K562 (cell line): ENCODE results near the gene ARMC2. TPM values are rescaled to one million over a fixed set of nuclear protein-coding genes. Genes with fewer than 3 reads are reported as not detected.

Experiments used
- CTBP1 ChIP-seq: fragments of 450-650 bp; IDR thresholded peaks from 2 replicates; pipeline ENCODE4 v1.6.1; 2016; ENCODE audit warnings: borderline replicate concordance
- ELF4 ChIP-seq: fragments of 450-650 bp; formaldehyde crosslinking; IDR thresholded peaks from 2 replicates; pipeline ENCODE4 v1.4.0; 2022; ENCODE audit warnings: missing genetic modification characterization
- ETV6 ChIP-seq, 3 experiments: fragments of 150-350 bp in 1 of 3; sonication (generic) in 1 of 3; formaldehyde crosslinking in 1 of 3; IDR thresholded peaks; 2 replicates each; pipeline versions ENCODE4 v1.6.1 to v1.8.0; 2014 to 2022; ENCODE audit warnings: borderline replicate concordance in 2 of 3, low read depth in 2 of 3, antibody characterized with exemption in 1 of 3, low read length in 1 of 3, mild to moderate bottlenecking in 1 of 3, missing genetic modification reagents in 1 of 3
- GATAD2B ChIP-seq: fragments of 450-650 bp; IDR thresholded peaks from 2 replicates; pipeline ENCODE4 v1.6.1; 2017; ENCODE audit warnings: mild to moderate bottlenecking, borderline replicate concordance
- KAT7 ChIP-seq: sonication (generic); formaldehyde crosslinking; IDR thresholded peaks from 2 replicates; pipeline ENCODE4 v1.8.0; 2022; ENCODE audit warnings: missing genetic modification reagents, mild to moderate bottlenecking, borderline replicate concordance
- NRF1 ChIP-seq, 2 experiments: fragments of 450-650 bp; IDR thresholded peaks in 1 of 2; conservative IDR thresholded peaks in 1 of 2; 2 replicates each; pipeline ENCODE4 v1.6.1; 2014; ENCODE audit warnings: mild to moderate bottlenecking in 2 of 2
- POLR2B ChIP-seq: fragments of 450-650 bp; IDR thresholded peaks from 2 replicates; pipeline ENCODE4 v1.6.1; 2018; ENCODE audit warnings: low read depth; ENCODE audit not compliant: partially characterized antibody
- RCOR1 ChIP-seq, 2 experiments: IDR thresholded peaks; 2 replicates each; pipeline ENCODE4 v1.6.1; 2012; ENCODE audit warnings: low read depth in 2 of 2, low read length in 2 of 2, borderline replicate concordance in 1 of 2, improper control_type of control experiment in 1 of 2
- SAP30 ChIP-seq: fragments of 200-600 bp; sonication (generic); IDR thresholded peaks from 2 replicates; pipeline ENCODE4 v1.6.1; 2012; ENCODE audit warnings: borderline replicate concordance, low read depth, mild to moderate bottlenecking, moderate library complexity, low read length, control low read depth, inconsistent platforms; ENCODE audit not compliant: insufficient read depth, poor library complexity, severe bottlenecking
- SUPT5H ChIP-seq: fragments of 450-650 bp; IDR thresholded peaks from 2 replicates; pipeline ENCODE4 v1.6.1; 2016
- ZFX ChIP-seq: sonication (generic); formaldehyde crosslinking; IDR thresholded peaks from 2 replicates; pipeline ENCODE4 v1.8.0; 2022; ENCODE audit warnings: mild to moderate bottlenecking, missing genetic modification reagents, moderate library complexity
- ZNF3 ChIP-seq: fragments of 250-450 bp; sonication (Bioruptor Pico); IDR thresholded peaks from 2 replicates; pipeline ENCODE4 v1.5.0; 2021; ENCODE audit warnings: mild to moderate bottlenecking, moderate library complexity
- ZNF778 ChIP-seq: fragments of 450-650 bp; formaldehyde crosslinking; IDR thresholded peaks from 2 replicates; pipeline ENCODE4 v1.4.0; 2020; ENCODE audit warnings: mild to moderate bottlenecking, moderate library complexity
- polyA plus RNA-seq, 8 experiments: library from polyadenylated mRNA; depleted of rRNA in 4 of 8; stranded (reverse) in 5 of 8; unstranded in 3 of 8; fragments of >200 nt; fragmentation: Nextera tagmentation in 2 of 8; fragmentation: Illumina TruSeq in 1 of 8; extraction: Ambion mirVana in 2 of 8; extraction: Trizol in 1 of 8; gene quantifications; 2 replicates each; pipeline versions ENCODE4 v1.2.1 to v1.2.3, GENCODE V29; 2011 to 2014; ENCODE audit warnings: inconsistent platforms in 1 of 8, missing spikeins in 1 of 8
- total RNA-seq, 7 experiments: library from RNA; depleted of rRNA in 6 of 7; stranded (reverse); fragments of >200 nt in 6 of 7; fragmentation: Illumina TruSeq in 2 of 7; extraction: Trizol in 2 of 7; gene quantifications; 2 replicates each; pipeline versions ENCODE4 v1.2.1 to v1.2.3, GENCODE V29; 2011 to 2021; ENCODE audit warnings: low replicate concordance in 1 of 7
- TF ChIP-seq, protein P1 (sequence below): sonication (generic); formaldehyde crosslinking; IDR thresholded peaks from 2 replicates; pipeline ENCODE4 v1.4.0; 2020; ENCODE audit warnings: mild to moderate bottlenecking, missing genetic modification reagents
- TF ChIP-seq, protein P2 (sequence below), 2 experiments: IDR thresholded peaks; 2 replicates each; pipeline ENCODE4 v1.6.1; 2011; ENCODE audit warnings: borderline replicate concordance in 1 of 2, control low read depth in 1 of 2, low read depth in 1 of 2, low read length in 1 of 2, mild to moderate bottlenecking in 1 of 2, mixed read lengths in 1 of 2, moderate library complexity in 1 of 2; ENCODE audit not compliant: insufficient read depth in 1 of 2, insufficient read length in 1 of 2, poor library complexity in 1 of 2, severe bottlenecking in 1 of 2; ENCODE audit errors: extremely low read depth in 1 of 2
- TF ChIP-seq, protein P3 (sequence below): fragments of 450-650 bp; IDR thresholded peaks from 2 replicates; pipeline ENCODE4 v1.6.1; 2018; ENCODE audit not compliant: partially characterized antibody
- TF ChIP-seq, protein P4 (sequence below): fragments of 450-650 bp; IDR thresholded peaks from 2 replicates; pipeline ENCODE4 v1.6.1; 2016; ENCODE audit warnings: antibody characterized with exemption

ARMC2 gene
- total and polyA plus RNA-seq, 9 of the 15 experiments (the other 6 are each of a cell fraction or from before 2014, with no cell fraction given), result 0.14 to 3.0 (median 0.82) TPM

- TF ChIP-seq SUPT5H, result peak; percentile 70
- TF ChIP-seq ZFX, result peak; percentile 96
- TF ChIP-seq CTBP1, result peak; percentile 97
- TF ChIP-seq, protein P1, sequence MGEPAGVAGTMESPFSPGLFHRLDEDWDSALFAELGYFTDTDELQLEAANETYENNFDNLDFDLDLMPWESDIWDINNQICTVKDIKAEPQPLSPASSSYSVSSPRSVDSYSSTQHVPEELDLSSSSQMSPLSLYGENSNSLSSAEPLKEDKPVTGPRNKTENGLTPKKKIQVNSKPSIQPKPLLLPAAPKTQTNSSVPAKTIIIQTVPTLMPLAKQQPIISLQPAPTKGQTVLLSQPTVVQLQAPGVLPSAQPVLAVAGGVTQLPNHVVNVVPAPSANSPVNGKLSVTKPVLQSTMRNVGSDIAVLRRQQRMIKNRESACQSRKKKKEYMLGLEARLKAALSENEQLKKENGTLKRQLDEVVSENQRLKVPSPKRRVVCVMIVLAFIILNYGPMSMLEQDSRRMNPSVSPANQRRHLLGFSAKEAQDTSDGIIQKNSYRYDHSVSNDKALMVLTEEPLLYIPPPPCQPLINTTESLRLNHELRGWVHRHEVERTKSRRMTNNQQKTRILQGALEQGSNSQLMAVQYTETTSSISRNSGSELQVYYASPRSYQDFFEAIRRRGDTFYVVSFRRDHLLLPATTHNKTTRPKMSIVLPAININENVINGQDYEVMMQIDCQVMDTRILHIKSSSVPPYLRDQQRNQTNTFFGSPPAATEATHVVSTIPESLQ (CRISPR knock-in tag), result no peak
- TF ChIP-seq GATAD2B, result no peak
- peak; percentile 92 for TF ChIP-seq SAP30
- TF ChIP-seq, protein P2, sequence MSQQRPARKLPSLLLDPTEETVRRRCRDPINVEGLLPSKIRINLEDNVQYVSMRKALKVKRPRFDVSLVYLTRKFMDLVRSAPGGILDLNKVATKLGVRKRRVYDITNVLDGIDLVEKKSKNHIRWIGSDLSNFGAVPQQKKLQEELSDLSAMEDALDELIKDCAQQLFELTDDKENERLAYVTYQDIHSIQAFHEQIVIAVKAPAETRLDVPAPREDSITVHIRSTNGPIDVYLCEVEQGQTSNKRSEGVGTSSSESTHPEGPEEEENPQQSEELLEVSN (IDR thresholded peaks at IDR 0.05; ENCODE audit: borderline replicate concordance in 1 of 2, extremely low read depth in 1 of 2, insufficient read depth in 1 of 2, insufficient read length in 1 of 2, low read depth in 1 of 2, low read length in 1 of 2, poor library complexity in 1 of 2, severe bottlenecking in 1 of 2), result peak; percentile 74 to 88
- no peak for TF ChIP-seq ETV6 (IDR thresholded peaks at IDR 0.05; ENCODE audit: borderline replicate concordance in 1 of 2, low read depth in 2 of 2, low read length in 1 of 2)
- TF ChIP-seq ETV6 (CRISPR knock-in tag; IDR thresholded peaks at IDR 0.05; ENCODE audit: borderline replicate concordance), result 0 out of 2 replicates have a peak, but pooled peaks have one; percentile 69
- 0 out of 2 replicates have a peak, but pooled peaks have one; percentile 27 for TF ChIP-seq ELF4 (CRISPR knock-in tag)
- no peak for TF ChIP-seq ZNF778
- TF ChIP-seq, protein P3, sequence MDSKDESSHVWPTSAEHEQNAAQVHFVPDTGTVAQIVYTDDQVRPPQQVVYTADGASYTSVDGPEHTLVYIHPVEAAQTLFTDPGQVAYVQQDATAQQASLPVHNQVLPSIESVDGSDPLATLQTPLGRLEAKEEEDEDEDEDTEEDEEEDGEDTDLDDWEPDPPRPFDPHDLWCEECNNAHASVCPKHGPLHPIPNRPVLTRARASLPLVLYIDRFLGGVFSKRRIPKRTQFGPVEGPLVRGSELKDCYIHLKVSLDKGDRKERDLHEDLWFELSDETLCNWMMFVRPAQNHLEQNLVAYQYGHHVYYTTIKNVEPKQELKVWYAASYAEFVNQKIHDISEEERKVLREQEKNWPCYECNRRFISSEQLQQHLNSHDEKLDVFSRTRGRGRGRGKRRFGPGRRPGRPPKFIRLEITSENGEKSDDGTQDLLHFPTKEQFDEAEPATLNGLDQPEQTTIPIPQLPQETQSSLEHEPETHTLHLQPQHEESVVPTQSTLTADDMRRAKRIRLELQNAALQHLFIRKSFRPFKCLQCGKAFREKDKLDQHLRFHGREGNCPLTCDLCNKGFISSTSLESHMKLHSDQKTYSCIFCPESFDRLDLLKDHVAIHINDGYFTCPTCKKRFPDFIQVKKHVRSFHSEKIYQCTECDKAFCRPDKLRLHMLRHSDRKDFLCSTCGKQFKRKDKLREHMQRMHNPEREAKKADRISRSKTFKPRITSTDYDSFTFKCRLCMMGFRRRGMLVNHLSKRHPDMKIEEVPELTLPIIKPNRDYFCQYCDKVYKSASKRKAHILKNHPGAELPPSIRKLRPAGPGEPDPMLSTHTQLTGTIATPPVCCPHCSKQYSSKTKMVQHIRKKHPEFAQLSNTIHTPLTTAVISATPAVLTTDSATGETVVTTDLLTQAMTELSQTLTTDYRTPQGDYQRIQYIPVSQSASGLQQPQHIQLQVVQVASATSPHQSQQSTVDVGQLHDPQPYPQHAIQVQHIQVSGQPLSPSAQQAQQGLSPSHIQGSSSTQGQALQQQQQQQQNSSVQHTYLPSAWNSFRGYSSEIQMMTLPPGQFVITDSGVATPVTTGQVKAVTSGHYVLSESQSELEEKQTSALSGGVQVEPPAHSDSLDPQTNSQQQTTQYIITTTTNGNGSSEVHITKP, result peak; percentile 51
- no peak for TF ChIP-seq ZNF3 (CRISPR knock-in tag)
- 0 out of 2 replicates have a peak, but pooled peaks have one; percentile 73 for TF ChIP-seq KAT7 (CRISPR knock-in tag)
- TF ChIP-seq, protein P4, sequence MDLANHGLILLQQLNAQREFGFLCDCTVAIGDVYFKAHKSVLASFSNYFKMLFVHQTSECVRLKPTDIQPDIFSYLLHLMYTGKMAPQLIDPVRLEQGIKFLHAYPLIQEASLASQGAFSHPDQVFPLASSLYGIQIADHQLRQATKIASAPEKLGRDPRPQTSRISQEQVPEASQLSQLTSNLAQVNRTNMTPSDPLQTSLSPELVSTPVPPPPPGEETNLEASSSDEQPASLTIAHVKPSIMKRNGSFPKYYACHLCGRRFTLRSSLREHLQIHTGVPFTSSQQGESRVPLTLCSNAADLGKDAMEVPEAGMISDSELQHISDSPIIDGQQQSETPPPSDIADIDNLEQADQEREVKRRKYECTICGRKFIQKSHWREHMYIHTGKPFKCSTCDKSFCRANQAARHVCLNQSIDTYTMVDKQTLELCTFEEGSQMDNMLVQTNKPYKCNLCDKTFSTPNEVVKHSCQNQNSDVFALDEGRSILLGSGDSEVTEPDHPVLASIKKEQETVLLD, result peak; percentile 95
- TF ChIP-seq RCOR1 (IDR thresholded peaks at IDR 0.05; ENCODE audit: borderline replicate concordance in 1 of 2, low read depth in 2 of 2, low read length in 2 of 2), result peak in 1 of 2 experiments; percentile 47; a peak in 1 of 4 replicates
- peak; percentile 83 for TF ChIP-seq POLR2B
- peak; percentile 99 for TF ChIP-seq NRF1 (conservative IDR thresholded peaks at IDR 0.05 in 1 of 2, IDR thresholded peaks at IDR 0.05 in 1 of 2)
These were observed at the start of gene ARMC2 (continued) for GRCh38 chr6:108848116-108848868.
